HPDE6-E6E7 (cell line): ENCODE measurements around the gene PPARA.
A peak's percentile ranks its signal among the peaks of the same experiment; 100 is the strongest.

Experiments used
- DNase-seq: peaks from one replicate; pipeline ENCODE4 v3.0.0; 2011; ENCODE audit warnings: missing footprints; ENCODE audit errors: extremely low spot score

The PPARA gene

GRCh38 chr22:46142548-46143490 is 7.5 kb upstream of the PPARA start:
- DNase-seq = no peak

GRCh38 chr22:46143491-46144147 is 6.7 kb upstream of the PPARA start:
- DNase-seq = no peak

- no peak for DNase-seq
Measured at GRCh38 chr22:46145361-46145851, 4.9 kb upstream of the PPARA start.

- no peak for DNase-seq
Measured at GRCh38 chr22:46145896-46146295, 4.4 kb upstream of the PPARA start.

GRCh38 chr22:46146329-46146728 is 4.0 kb upstream of the PPARA start:
- no peak for DNase-seq

GRCh38 chr22:46147061-46147460 is 3.3 kb upstream of the PPARA start:
- DNase-seq = no peak

- no peak for DNase-seq
Measured at GRCh38 chr22:46147471-46148267, 2.7 kb upstream of the PPARA start.

GRCh38 chr22:46148336-46148735 is 2.0 kb upstream of the PPARA start:
- DNase-seq = no peak

GRCh38 chr22:46148816-46149511 is 1.4 kb upstream of the PPARA start:
- no peak for DNase-seq

- no peak for DNase-seq
Measured at GRCh38 chr22:46149512-46150033, 753 bp upstream of the PPARA start.

GRCh38 chr22:46150655-46151477 is 540 bp downstream of the PPARA start:
- peak; percentile 21 for DNase-seq

- DNase-seq = no peak
Measured at GRCh38 chr22:46153930-46154329, 3.6 kb downstream of the PPARA start.

GRCh38 chr22:46156031-46156430 is 5.7 kb downstream of the PPARA start:
- DNase-seq = no peak

- no peak for DNase-seq
Measured at GRCh38 chr22:46158283-46158682, 8.0 kb downstream of the PPARA start.

- DNase-seq = no peak
Measured at GRCh38 chr22:46159212-46159611, 8.9 kb downstream of the PPARA start.

- DNase-seq = no peak
Measured at GRCh38 chr22:46159777-46160176, 9.5 kb downstream of the PPARA start.

- DNase-seq = no peak
Measured at GRCh38 chr22:46162285-46162684, 12.0 kb downstream of the PPARA start.

- no peak for DNase-seq
Measured at GRCh38 chr22:46162771-46163556, 12.6 kb downstream of the PPARA start.

GRCh38 chr22:46163557-46163888 is 13.2 kb downstream of the PPARA start:
- DNase-seq = no peak

- no peak for DNase-seq
Measured at GRCh38 chr22:46165977-46166376, 15.7 kb downstream of the PPARA start.
